Nephron (organoid): Measurements from ENCODE around the gene CYTH2.

Experiments
- H3K27ac Mint-ChIP-seq, 3 experiments: 2 replicates each; pipeline ENCODE4 v1.8.0; 2020; ENCODE audit warnings: mixed read lengths in 3 of 3, mild to moderate bottlenecking in 2 of 3, moderate library complexity in 1 of 3
- H3K27me3 Mint-ChIP-seq: 2 replicates; pipeline ENCODE4 v1.8.0; 2021; ENCODE audit warnings: low read depth, mild to moderate bottlenecking, moderate library complexity, mixed read lengths
- H3K36me3 Mint-ChIP-seq: 2 replicates; pipeline ENCODE4 v1.8.0; 2020; ENCODE audit warnings: low read depth, mixed read lengths
- H3K4me1 Mint-ChIP-seq: 2 replicates; pipeline ENCODE4 v1.8.0; 2020; ENCODE audit warnings: mixed read lengths
- H3K4me3 Mint-ChIP-seq, 3 experiments: 2 replicates each; pipeline ENCODE4 v1.8.0; 2020; ENCODE audit warnings: mild to moderate bottlenecking in 3 of 3, mixed read lengths in 3 of 3, moderate library complexity in 2 of 3
- H3K9me3 Mint-ChIP-seq: 2 replicates; pipeline ENCODE4 v1.8.0; 2020; ENCODE audit warnings: mixed read lengths
- TF ChIP-seq, protein P1 (sequence below), 3 experiments: fragments of 200-600 bp; sonication (generic); IDR thresholded peaks; one replicate each; pipeline ENCODE4 v1.5.0; 2021; ENCODE audit warnings: antibody characterized with exemption in 3 of 3; ENCODE audit not compliant: unreplicated experiment in 3 of 3

The CYTH2 gene

DNA sequence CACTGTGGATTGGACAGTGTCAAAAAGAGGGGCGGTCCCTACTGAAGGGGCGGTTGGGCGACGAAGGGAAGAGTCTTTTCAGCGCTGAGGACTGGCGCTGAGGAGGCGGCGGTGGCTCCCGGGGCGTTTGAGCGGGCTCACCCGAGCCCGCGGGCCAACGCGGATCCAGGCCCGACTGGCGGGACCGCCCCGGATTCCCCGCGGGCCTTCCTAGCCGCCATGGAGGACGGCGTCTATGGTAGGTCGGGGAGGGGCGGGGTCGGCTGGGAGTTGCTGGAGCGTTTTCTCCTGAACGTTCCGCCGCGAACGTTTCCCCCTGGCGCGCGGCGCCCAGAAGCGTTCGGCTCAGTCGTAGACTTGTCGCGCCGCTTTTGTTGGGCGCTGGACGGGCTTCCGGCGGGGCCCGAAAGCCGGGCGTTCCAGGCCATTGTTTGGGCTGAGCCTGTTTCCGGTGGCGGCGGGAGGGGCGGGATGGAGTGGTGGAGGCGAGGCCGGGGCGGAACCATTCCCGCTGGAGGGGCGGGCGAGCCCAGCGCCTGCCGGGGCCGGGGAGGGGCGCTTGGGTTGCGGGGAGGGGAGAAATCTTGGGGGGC is at the start of gene CYTH2:
Gene CYTH2 (plus strand): TSS at position 81 of the 593 bp plus-strand sequence. CDS start 139 bp downstream, at position 220.
- Mint-ChIP-seq H3K4me1 (peaks cover 12% of the 10 kb centered on the region), H3K36me3 (peaks cover 43% of the 10 kb centered on the region), H3K4me3 (peak within 1 kb of the TSS; percentile 91 to 94 (median 93)), H3K27me3 (no peaks in the 10 kb centered on the region), H3K9me3 (no peaks in the 10 kb centered on the region), H3K27ac (peak within 1 kb of the TSS; percentile 90 to 99 (median 96))
- TF ChIP-seq, protein P1, sequence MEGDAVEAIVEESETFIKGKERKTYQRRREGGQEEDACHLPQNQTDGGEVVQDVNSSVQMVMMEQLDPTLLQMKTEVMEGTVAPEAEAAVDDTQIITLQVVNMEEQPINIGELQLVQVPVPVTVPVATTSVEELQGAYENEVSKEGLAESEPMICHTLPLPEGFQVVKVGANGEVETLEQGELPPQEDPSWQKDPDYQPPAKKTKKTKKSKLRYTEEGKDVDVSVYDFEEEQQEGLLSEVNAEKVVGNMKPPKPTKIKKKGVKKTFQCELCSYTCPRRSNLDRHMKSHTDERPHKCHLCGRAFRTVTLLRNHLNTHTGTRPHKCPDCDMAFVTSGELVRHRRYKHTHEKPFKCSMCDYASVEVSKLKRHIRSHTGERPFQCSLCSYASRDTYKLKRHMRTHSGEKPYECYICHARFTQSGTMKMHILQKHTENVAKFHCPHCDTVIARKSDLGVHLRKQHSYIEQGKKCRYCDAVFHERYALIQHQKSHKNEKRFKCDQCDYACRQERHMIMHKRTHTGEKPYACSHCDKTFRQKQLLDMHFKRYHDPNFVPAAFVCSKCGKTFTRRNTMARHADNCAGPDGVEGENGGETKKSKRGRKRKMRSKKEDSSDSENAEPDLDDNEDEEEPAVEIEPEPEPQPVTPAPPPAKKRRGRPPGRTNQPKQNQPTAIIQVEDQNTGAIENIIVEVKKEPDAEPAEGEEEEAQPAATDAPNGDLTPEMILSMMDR (IDR thresholded peaks at IDR 0.05; ENCODE audit: unreplicated experiment in 3 of 3): no peak

DNA sequence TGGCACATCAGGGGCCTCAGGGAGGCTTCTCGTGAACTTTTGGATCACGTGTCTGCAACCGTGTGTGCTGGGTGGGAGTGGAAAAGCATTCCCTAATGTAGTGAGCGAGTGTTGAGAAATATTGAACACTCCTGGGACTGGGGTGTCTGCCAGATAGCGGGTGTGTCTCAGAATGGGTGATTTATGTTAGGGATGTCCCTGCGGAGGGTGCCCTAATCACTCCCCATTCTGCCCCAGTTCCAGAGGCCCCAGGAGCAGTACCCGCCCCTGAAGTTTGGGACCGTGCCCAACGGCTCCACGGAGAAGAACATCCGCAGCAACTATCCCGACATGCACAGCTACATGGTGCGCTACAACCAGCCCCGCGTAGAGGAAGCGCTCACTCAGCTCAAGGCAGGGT is 47.6 kb upstream of the CYTH2 start:
- H3K27ac Mint-ChIP-seq: no peak overlapping the region
- no peak overlapping the region for H3K4me3 Mint-ChIP-seq
- no peaks in the 10 kb centered on the region for H3K9me3 Mint-ChIP-seq
- peaks cover 4% of the 10 kb centered on the region for H3K36me3 Mint-ChIP-seq
- H3K4me1 Mint-ChIP-seq: peaks cover 9% of the 10 kb centered on the region
- H3K27me3 Mint-ChIP-seq: peaks cover 3% of the 10 kb centered on the region
- TF ChIP-seq, protein P1 (IDR thresholded peaks at IDR 0.05; ENCODE audit: unreplicated experiment in 3 of 3): no peak

GRCh38 chr19:48424694-48425219 is 44.4 kb upstream of the CYTH2 start:
- Mint-ChIP-seq H3K9me3 (no peaks in the 10 kb centered on the region), H3K27me3 (no peaks in the 10 kb centered on the region), H3K36me3 (peaks cover 6% of the 10 kb centered on the region), H3K4me3 (no peak overlapping the region), H3K27ac (peak overlapping the region in 2 of 3 experiments; percentile 48 to 54), H3K4me1 (no peaks in the 10 kb centered on the region)
- TF ChIP-seq, protein P1 (IDR thresholded peaks at IDR 0.05; ENCODE audit: unreplicated experiment in 3 of 3): no peak

DNA sequence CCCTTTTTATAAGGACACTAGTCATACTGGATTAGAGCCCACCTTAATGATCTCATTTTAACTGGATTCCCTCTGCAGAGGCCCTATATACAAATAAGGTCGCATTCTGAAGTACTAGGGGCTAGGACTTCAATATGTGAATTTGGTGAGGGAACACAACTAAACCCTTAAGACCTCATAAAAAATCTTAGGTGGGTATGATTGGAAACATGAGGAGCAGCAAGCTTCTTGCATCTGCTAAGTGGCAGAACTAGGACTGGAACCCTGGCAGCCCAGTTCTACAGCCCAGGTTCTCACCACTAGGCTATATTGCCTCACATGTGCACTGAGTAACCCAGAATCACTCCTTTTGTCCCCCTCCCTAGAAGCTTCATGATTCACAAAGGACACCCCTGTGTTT is 40.5 kb upstream of the CYTH2 start:
- Mint-ChIP-seq H3K27me3 (no peaks in the 10 kb centered on the region), H3K27ac (no peak overlapping the region), H3K4me3 (no peak overlapping the region), H3K4me1 (no peaks in the 10 kb centered on the region), H3K36me3 (peaks cover 17% of the 10 kb centered on the region), H3K9me3 (peaks cover 9% of the 10 kb centered on the region)
- TF ChIP-seq, protein P1 (IDR thresholded peaks at IDR 0.05; ENCODE audit: unreplicated experiment in 3 of 3): no peak

GRCh38 chr19:48433337-48433736 is 35.8 kb upstream of the CYTH2 start:
- peaks cover 17% of the 10 kb centered on the region for H3K36me3 Mint-ChIP-seq
- no peaks in the 10 kb centered on the region for H3K27me3 Mint-ChIP-seq
- H3K27ac Mint-ChIP-seq: no peak overlapping the region
- H3K4me1 Mint-ChIP-seq: peaks cover 12% of the 10 kb centered on the region
- TF ChIP-seq, protein P1 (IDR thresholded peaks at IDR 0.05; ENCODE audit: unreplicated experiment in 3 of 3): no peak
- H3K9me3 Mint-ChIP-seq: peaks cover 9% of the 10 kb centered on the region
- H3K4me3 Mint-ChIP-seq: no peak overlapping the region

DNA sequence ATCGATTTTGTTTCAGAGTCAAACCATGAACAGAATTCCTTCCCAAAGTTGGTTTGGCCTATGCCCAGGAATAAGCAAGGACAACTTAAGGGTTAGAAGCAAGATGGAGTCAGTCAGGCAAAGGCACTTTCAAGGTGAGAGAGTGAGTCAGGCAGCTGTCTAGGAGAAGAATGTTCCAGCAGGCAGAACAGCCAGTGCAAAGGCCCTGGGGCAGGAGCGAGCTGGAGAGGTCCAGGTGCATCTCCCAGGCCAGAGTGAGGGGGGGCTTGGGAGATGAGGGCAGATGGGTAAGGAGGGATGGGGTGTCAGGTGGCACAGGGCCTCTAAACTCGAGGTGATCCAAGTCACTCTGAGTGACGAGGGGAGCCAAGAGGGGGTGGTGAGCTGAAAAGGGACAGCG is 32.6 kb upstream of the CYTH2 start:
- Mint-ChIP-seq H3K36me3 (peaks cover 5% of the 10 kb centered on the region), H3K4me1 (peaks cover 12% of the 10 kb centered on the region), H3K4me3 (no peak overlapping the region), H3K27me3 (no peaks in the 10 kb centered on the region), H3K27ac (peak overlapping the region in 1 of 3 experiments; percentile 80), H3K9me3 (peaks cover 3% of the 10 kb centered on the region)
- TF ChIP-seq, protein P1 (IDR thresholded peaks at IDR 0.05; ENCODE audit: unreplicated experiment in 3 of 3): no peak
